Right lobe of liver (tissue), 6 donors: ENCODE data around the gene GDPD4. TPM values are rescaled to one million over a fixed set of nuclear protein-coding genes. Genes with fewer than 3 reads are reported as not detected.

Experiments used
- ATAC-seq, 4 donors: fragments of 200-7000 bp; cut with Tn5 transposase; one replicate each; pipeline ENCODE4 v1.9.1; 2020; ENCODE audit warnings: mild to moderate bottlenecking in 4 of 4, moderate library complexity in 4 of 4
- DNase-seq, 3 donors: peaks; one replicate each; pipeline ENCODE4 v3.0.0-alpha.2; 2020
- H3K27ac ChIP-seq, 3 donors: fragments of 200-600 bp; one replicate each; pipeline ENCODE4 v1.8.0; 2022
- H3K27me3 ChIP-seq, 2 donors: fragments of 200-600 bp; one replicate each; pipeline ENCODE4 v1.8.0; 2022
- H3K36me3 ChIP-seq, 4 donors: fragments of 200-600 bp; sonication (generic) in 1 of 4; one replicate each; pipeline versions ENCODE4 v1.5.1 to v1.8.0; 2017 to 2022; ENCODE audit warnings: control low read depth in 1 of 4
- H3K4me1 ChIP-seq, 4 donors: fragments of 200-600 bp; sonication (generic) in 1 of 4; one replicate each; pipeline versions ENCODE4 v1.5.1 to v1.8.0; 2017 to 2022; ENCODE audit warnings: control low read depth in 1 of 4
- H3K4me3 ChIP-seq, 3 donors: fragments of 200-600 bp; one replicate each; pipeline ENCODE4 v1.8.0; 2022
- H3K9me3 ChIP-seq, 4 donors: fragments of 200-600 bp; sonication (generic) in 1 of 4; one replicate each; pipeline versions ENCODE4 v1.5.1 to v1.8.0; 2017 to 2022; ENCODE audit warnings: control low read depth in 1 of 4
- CTCF ChIP-seq, 4 donors: fragments of 200-600 bp in 3 of 4; fragments of 450-650 bp in 1 of 4; IDR thresholded peaks; one replicate each; pipeline versions ENCODE4 v1.5.1 to v1.8.0; 2016 to 2022; ENCODE audit warnings: antibody characterized with exemption in 4 of 4, mild to moderate bottlenecking in 2 of 4
- POLR2A ChIP-seq: fragments of 450-650 bp; IDR thresholded peaks from one replicate; pipeline ENCODE4 v1.6.1; 2017; ENCODE audit warnings: antibody characterized with exemption, mild to moderate bottlenecking
- WGBS: methylation state at CpG from one replicate; pipeline ENCODE4 v1.1.6; 2018; ENCODE audit warnings: low coverage, low lambda C conversion rate; ENCODE audit not compliant: insufficient coverage; ENCODE audit errors: missing lambda C conversion rate; 5-methylcytosine and 5-hydroxymethylcytosine counted together
- intact Hi-C, 2 donors: fragments of 100-400 bp; cut with DNase I; formaldehyde crosslinking; loops; one replicate each; pipeline versions ENCODE4 v1.11.2 to v1.14.1; 2022
- total RNA-seq, 6 experiments: library from RNA; depleted of rRNA in 2 of 6; stranded (reverse); fragments of >200 nt in 2 of 6; fragmentation: NEBNext Ultra II Directional in 3 of 6; extraction: Animal tissue kit (Norgen Biotek cat#: 25700) in 3 of 6; gene quantifications; one replicate each; pipeline versions ENCODE4 v1.1.0 to v1.2.4, GENCODE V29; 2016 to 2023
- donor health status: DM: no; HTN: yes; CAD: no.
- donor health status: DM: no; HTN: no; CAD: no.
- donor health status: DM: no; HTN: no; CAD: no.
- donor health status: DM: no; HTN: yes; CAD: no.
- donor health status: DM: no; HTN: yes; CAD: no.

Gene GDPD4
- total RNA-seq, 6 experiments from 2014 or later = 0.29 to 0.53 (median 0.44) TPM; not detected in 2

GRCh38 chr11:77180346-77180745 is 121.1 kb downstream of the GDPD4 start:
- TF ChIP-seq CTCF (IDR thresholded peaks at IDR 0.05) (no peak), POLR2A (no peak)
- intact Hi-C loops = no loop called here
- 67% methylated on average over 3 of the region's 11 CpGs for WGBS
- Histone ChIP-seq H3K9me3 (no peaks in the 10 kb centered on the region), H3K36me3 (peaks cover 0 to 43% (median 7%) of the 10 kb centered on the region in 4 donors), H3K4me3 (no peak overlapping the region), H3K27me3 (no peaks in the 10 kb centered on the region), H3K27ac (no peak overlapping the region), H3K4me1 (peaks cover 0 to 15% (median 8%) of the 10 kb centered on the region in 4 donors)
- ATAC-seq = no peak
- peak in 1 of 3 donors; percentile 34 for DNase-seq

- ATAC-seq = no peak
- H3K27ac ChIP-seq = no peak overlapping the region
- peaks cover 0 to 38% (median 7%) of the 10 kb centered on the region in 4 donors for H3K36me3 ChIP-seq
- intact Hi-C loops = no loop called here
- H3K9me3 ChIP-seq = no peaks in the 10 kb centered on the region
- H3K4me3 ChIP-seq = no peak overlapping the region
- no CpG with 5 or more reads among the region's 19 CpGs for WGBS
- H3K27me3 ChIP-seq = no peaks in the 10 kb centered on the region
- H3K4me1 ChIP-seq = peaks cover 0 to 15% (median 8%) of the 10 kb centered on the region in 4 donors
- peak in 1 of 3 donors; percentile 44 for DNase-seq
- TF ChIP-seq POLR2A (no peak), CTCF (IDR thresholded peaks at IDR 0.05) (no peak)
Measured at GRCh38 chr11:77179681-77180080, 121.8 kb downstream of the GDPD4 start.

- DNase-seq (peak; percentile 92 to 96 (median 96)), ATAC-seq (peak; percentile 92 to 95 (median 94))
- TF ChIP-seq CTCF (IDR thresholded peaks at IDR 0.05) (no peak), POLR2A (no peak)
- Histone ChIP-seq H3K27me3 (no peaks in the 10 kb centered on the region), H3K4me1 (peaks cover 0 to 17% (median 9%) of the 10 kb centered on the region in 4 donors), H3K36me3 (peaks cover 0 to 33% (median 7%) of the 10 kb centered on the region in 4 donors), H3K27ac (peak overlapping the region in 2 of 3 donors; percentile 28 to 45), H3K9me3 (no peaks in the 10 kb centered on the region), H3K4me3 (no peak overlapping the region)
- WGBS = 20% methylated on average over 4 of the region's 5 CpGs
- intact Hi-C loops = no loop called here
Measured at GRCh38 chr11:77179048-77179447, 122.4 kb downstream of the GDPD4 start.

- no peak for TF ChIP-seq POLR2A
- intact Hi-C loops = no loop called here
- DNase-seq (peak in 1 of 3 donors; percentile 16), ATAC-seq (no peak)
- Histone ChIP-seq H3K27ac (no peak overlapping the region), H3K4me3 (no peak overlapping the region), H3K36me3 (peaks cover 0 to 28% (median 7%) of the 10 kb centered on the region in 4 donors), H3K27me3 (no peaks in the 10 kb centered on the region), H3K4me1 (peaks cover 0 to 24% (median 9%) of the 10 kb centered on the region in 4 donors), H3K9me3 (no peaks in the 10 kb centered on the region)
- WGBS = 83% methylated on average over 4 of the region's 4 CpGs
Measured at GRCh38 chr11:77178150-77178549, 123.3 kb downstream of the GDPD4 start.

- Histone ChIP-seq H3K27me3 (no peaks in the 10 kb centered on the region), H3K27ac (no peak overlapping the region), H3K4me1 (peaks cover 0 to 29% (median 10%) of the 10 kb centered on the region in 4 donors), H3K36me3 (peaks cover 0 to 17% (median 4%) of the 10 kb centered on the region in 4 donors), H3K4me3 (no peak overlapping the region), H3K9me3 (no peaks in the 10 kb centered on the region)
- intact Hi-C loops = no loop called here
- ATAC-seq = no peak
- WGBS = 82% methylated on average over 8 of the region's 9 CpGs
- no peak for TF ChIP-seq CTCF (IDR thresholded peaks at IDR 0.05)
- TF ChIP-seq POLR2A = no peak
- peak in 1 of 3 donors; percentile 35 for DNase-seq
Measured at GRCh38 chr11:77176996-77177395, 124.5 kb downstream of the GDPD4 start.
